C4-2B (cell line): ENCODE measurements around the gene PRB4.
A peak's percentile ranks its signal among the peaks of the same experiment; 100 is the strongest.

Experiments
- ZFX ChIP-seq: fragments of 450-650 bp; IDR thresholded peaks from 2 replicates; pipeline ENCODE4 v1.6.1; 2017
- TF ChIP-seq, protein P1 (sequence below): fragments of 450-650 bp; conservative IDR thresholded peaks from 2 replicates; pipeline ENCODE4 v1.5.1; 2017; ENCODE audit warnings: mild to moderate bottlenecking

DNA sequence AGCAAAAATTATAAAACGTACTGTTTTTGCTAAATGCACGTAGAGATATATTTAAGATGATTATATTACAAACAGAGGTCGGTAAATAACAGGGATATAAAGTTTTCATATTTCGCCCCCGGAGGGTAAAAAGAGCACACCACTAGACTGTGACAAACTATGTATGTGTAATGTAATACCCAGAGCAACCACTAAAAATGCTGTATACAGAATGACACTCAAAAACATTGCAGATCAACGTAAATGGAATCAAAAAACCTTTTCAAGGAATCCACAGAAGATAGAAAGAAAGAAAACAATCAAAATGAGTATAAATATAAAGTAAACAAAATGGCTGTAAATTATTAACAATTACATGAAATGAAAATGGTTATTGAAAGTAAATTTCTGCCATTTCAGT is 37.6 kb upstream of the PRB4 start:
- TF ChIP-seq, protein P1, sequence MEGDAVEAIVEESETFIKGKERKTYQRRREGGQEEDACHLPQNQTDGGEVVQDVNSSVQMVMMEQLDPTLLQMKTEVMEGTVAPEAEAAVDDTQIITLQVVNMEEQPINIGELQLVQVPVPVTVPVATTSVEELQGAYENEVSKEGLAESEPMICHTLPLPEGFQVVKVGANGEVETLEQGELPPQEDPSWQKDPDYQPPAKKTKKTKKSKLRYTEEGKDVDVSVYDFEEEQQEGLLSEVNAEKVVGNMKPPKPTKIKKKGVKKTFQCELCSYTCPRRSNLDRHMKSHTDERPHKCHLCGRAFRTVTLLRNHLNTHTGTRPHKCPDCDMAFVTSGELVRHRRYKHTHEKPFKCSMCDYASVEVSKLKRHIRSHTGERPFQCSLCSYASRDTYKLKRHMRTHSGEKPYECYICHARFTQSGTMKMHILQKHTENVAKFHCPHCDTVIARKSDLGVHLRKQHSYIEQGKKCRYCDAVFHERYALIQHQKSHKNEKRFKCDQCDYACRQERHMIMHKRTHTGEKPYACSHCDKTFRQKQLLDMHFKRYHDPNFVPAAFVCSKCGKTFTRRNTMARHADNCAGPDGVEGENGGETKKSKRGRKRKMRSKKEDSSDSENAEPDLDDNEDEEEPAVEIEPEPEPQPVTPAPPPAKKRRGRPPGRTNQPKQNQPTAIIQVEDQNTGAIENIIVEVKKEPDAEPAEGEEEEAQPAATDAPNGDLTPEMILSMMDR, result peak; percentile 54
- no peak for TF ChIP-seq ZFX
